DND-41 (cell line): ENCODE data around the gene FBN1.

Experiments
- ATAC-seq: fragments of 200-7000 bp; cut with Tn5 transposase; 3 replicates; pipeline ENCODE4 v1.9.1; 2021; ENCODE audit warnings: low read depth; ENCODE audit not compliant: insufficient read depth
- DNase-seq: peaks from one replicate; pipeline ENCODE4 v3.0.0-alpha.2; 2020
- H2AFZ ChIP-seq: 2 replicates; pipeline ENCODE4 v1.6.0; 2012; ENCODE audit warnings: low read depth, low read length
- H3K27ac ChIP-seq: 2 replicates; pipeline ENCODE4 v1.5.1; 2012; ENCODE audit warnings: low read length, inconsistent platforms
- H3K27me3 ChIP-seq: fragments of 200-600 bp; sonication (generic); 2 replicates; pipeline ENCODE4 v1.6.0; 2012; ENCODE audit warnings: low read length, mild to moderate bottlenecking, inconsistent platforms; ENCODE audit not compliant: insufficient read depth, poor library complexity
- H3K36me3 ChIP-seq: 2 replicates; pipeline ENCODE4 v1.5.1; 2012; ENCODE audit warnings: low read length, inconsistent platforms; ENCODE audit not compliant: insufficient read depth
- H3K4me1 ChIP-seq: 2 replicates; pipeline ENCODE4 v1.5.1; 2012; ENCODE audit warnings: mild to moderate bottlenecking, low read length; ENCODE audit not compliant: insufficient read depth
- H3K4me2 ChIP-seq: 2 replicates; pipeline ENCODE4 v1.6.0; 2012; ENCODE audit warnings: mild to moderate bottlenecking, moderate library complexity, low read length, inconsistent platforms; ENCODE audit not compliant: insufficient read depth
- H3K4me3 ChIP-seq, 2 experiments: fragments of 200-600 bp in 1 of 2; shearing (Covaris generic) in 1 of 2; 2 replicates each; pipeline ENCODE4 v1.5.1; 2012 to 2016; ENCODE audit warnings: inconsistent platforms in 2 of 2, low read length in 2 of 2, mild to moderate bottlenecking in 2 of 2, low read depth in 1 of 2, moderate library complexity in 1 of 2
- H3K79me2 ChIP-seq: 2 replicates; pipeline ENCODE4 v1.6.0; 2012; ENCODE audit warnings: low read length, inconsistent platforms; ENCODE audit not compliant: insufficient read depth
- H3K9ac ChIP-seq: 2 replicates; pipeline ENCODE4 v1.6.0; 2012; ENCODE audit warnings: low read depth, mild to moderate bottlenecking, inconsistent platforms, low read length, moderate library complexity
- H3K9me3 ChIP-seq: 2 replicates; pipeline ENCODE4 v1.5.1; 2012; ENCODE audit warnings: low read length, moderate library complexity, mild to moderate bottlenecking, inconsistent platforms; ENCODE audit not compliant: insufficient read depth, severe bottlenecking
- H4K20me1 ChIP-seq: 2 replicates; pipeline ENCODE4 v1.6.0; 2012; ENCODE audit warnings: low read length; ENCODE audit not compliant: insufficient read depth
- CTCF ChIP-seq: IDR thresholded peaks from 2 replicates; pipeline ENCODE4 v1.5.1; 2012; ENCODE audit warnings: borderline replicate concordance, low read length, moderate library complexity, mild to moderate bottlenecking; ENCODE audit not compliant: poor library complexity, severe bottlenecking; ENCODE audit errors: extremely low read depth
- EZH2 ChIP-seq: IDR thresholded peaks from 3 replicates; pipeline ENCODE4 v1.6.1; 2012; ENCODE audit warnings: borderline replicate concordance, low read depth, mild to moderate bottlenecking, moderate library complexity, low read length, inconsistent platforms; ENCODE audit not compliant: severe bottlenecking

The FBN1 gene

GRCh38 chr15:48541341-48542278 is 103.9 kb downstream of the FBN1 start:
- Histone ChIP-seq H3K4me3 (no peak overlapping the region), H2AFZ (no peak overlapping the region), H3K9me3 (no peaks in the 10 kb centered on the region), H3K36me3 (no peaks in the 10 kb centered on the region), H3K4me2 (no peak overlapping the region), H4K20me1 (no peaks in the 10 kb centered on the region), H3K9ac (no peak overlapping the region), H3K27ac (no peak overlapping the region), H3K27me3 (no peaks in the 10 kb centered on the region), H3K79me2 (no peaks in the 10 kb centered on the region), H3K4me1 (no peaks in the 10 kb centered on the region)
- no peak for TF ChIP-seq EZH2
- no peak for TF ChIP-seq CTCF
- ATAC-seq (no peak), DNase-seq (no peak)

- no peak for TF ChIP-seq CTCF
- no peak for TF ChIP-seq EZH2
- DNase-seq, result no peak
- ATAC-seq, result no peak
- Histone ChIP-seq H4K20me1 (no peaks in the 10 kb centered on the region), H3K4me3 (no peak overlapping the region), H3K79me2 (no peaks in the 10 kb centered on the region), H3K4me1 (no peaks in the 10 kb centered on the region), H3K9ac (no peak overlapping the region), H3K9me3 (no peaks in the 10 kb centered on the region), H3K27me3 (no peaks in the 10 kb centered on the region), H3K27ac (no peak overlapping the region), H3K36me3 (no peaks in the 10 kb centered on the region), H2AFZ (no peak overlapping the region), H3K4me2 (no peak overlapping the region)
Observed at GRCh38 chr15:48540756-48541155, 104.8 kb downstream of the FBN1 start.

GRCh38 chr15:48538941-48539340 is 106.6 kb downstream of the FBN1 start:
- H3K4me2 ChIP-seq, result no peak overlapping the region
- no peaks in the 10 kb centered on the region for H3K36me3 ChIP-seq
- no peak for DNase-seq
- H3K27me3 ChIP-seq, result no peaks in the 10 kb centered on the region
- H3K27ac ChIP-seq, result no peak overlapping the region
- H3K9me3 ChIP-seq, result no peaks in the 10 kb centered on the region
- no peak overlapping the region for H3K9ac ChIP-seq
- H3K4me1 ChIP-seq, result no peaks in the 10 kb centered on the region
- H3K79me2 ChIP-seq, result no peaks in the 10 kb centered on the region
- no peak overlapping the region for H3K4me3 ChIP-seq
- no peaks in the 10 kb centered on the region for H4K20me1 ChIP-seq
- no peak for ATAC-seq
- TF ChIP-seq CTCF (no peak), EZH2 (no peak)
- no peak overlapping the region for H2AFZ ChIP-seq
